ENCODE measurements around the gene ISM1.

DNA sequence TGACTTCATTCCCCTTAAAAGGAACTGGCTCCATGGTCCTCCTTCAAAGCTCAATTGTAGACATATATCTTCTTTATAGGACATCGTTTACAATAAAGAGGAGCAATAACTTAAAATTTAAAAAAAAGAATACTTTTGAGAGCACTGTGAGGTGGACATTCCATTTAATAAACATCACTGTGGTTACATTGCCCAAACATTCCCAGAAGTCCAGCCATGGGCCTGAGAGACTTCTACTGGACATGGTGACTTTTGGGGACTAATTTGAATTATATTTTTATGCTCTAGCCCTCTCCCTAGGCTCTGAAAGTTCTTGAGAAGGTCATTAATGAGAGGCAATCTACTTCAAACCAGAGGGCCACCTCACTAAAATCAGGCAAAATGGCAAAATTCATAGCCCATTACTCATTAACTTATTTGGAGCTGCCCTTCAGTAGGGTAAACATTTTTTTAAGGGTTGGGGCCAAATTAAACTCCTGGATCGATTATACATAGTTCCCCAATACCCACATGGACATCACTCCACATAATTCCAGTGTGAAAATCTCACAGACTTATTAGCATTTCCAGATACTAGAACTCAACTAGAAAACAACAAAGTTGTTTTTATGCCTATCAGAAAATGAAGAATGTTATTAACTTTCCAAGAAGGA lies 17.1 kb downstream of the ISM1 start:
- TF ChIP-seq EZH2 (IDR thresholded peaks at IDR 0.05; ENCODE audit: borderline replicate concordance, low read depth, low read length, severe bottlenecking): no peak
- TF ChIP-seq, protein P1, sequence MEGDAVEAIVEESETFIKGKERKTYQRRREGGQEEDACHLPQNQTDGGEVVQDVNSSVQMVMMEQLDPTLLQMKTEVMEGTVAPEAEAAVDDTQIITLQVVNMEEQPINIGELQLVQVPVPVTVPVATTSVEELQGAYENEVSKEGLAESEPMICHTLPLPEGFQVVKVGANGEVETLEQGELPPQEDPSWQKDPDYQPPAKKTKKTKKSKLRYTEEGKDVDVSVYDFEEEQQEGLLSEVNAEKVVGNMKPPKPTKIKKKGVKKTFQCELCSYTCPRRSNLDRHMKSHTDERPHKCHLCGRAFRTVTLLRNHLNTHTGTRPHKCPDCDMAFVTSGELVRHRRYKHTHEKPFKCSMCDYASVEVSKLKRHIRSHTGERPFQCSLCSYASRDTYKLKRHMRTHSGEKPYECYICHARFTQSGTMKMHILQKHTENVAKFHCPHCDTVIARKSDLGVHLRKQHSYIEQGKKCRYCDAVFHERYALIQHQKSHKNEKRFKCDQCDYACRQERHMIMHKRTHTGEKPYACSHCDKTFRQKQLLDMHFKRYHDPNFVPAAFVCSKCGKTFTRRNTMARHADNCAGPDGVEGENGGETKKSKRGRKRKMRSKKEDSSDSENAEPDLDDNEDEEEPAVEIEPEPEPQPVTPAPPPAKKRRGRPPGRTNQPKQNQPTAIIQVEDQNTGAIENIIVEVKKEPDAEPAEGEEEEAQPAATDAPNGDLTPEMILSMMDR (IDR thresholded peaks at IDR 0.05; ENCODE audit: borderline replicate concordance, extremely low read depth, low read length, poor library complexity, severe bottlenecking): no peak
